Measurements from ENCODE around the gene CCDC171.

GRCh38 chr9:15543047-15543813 lies 9.6 kb upstream of the CCDC171 start:
- TF ChIP-seq, protein P1, sequence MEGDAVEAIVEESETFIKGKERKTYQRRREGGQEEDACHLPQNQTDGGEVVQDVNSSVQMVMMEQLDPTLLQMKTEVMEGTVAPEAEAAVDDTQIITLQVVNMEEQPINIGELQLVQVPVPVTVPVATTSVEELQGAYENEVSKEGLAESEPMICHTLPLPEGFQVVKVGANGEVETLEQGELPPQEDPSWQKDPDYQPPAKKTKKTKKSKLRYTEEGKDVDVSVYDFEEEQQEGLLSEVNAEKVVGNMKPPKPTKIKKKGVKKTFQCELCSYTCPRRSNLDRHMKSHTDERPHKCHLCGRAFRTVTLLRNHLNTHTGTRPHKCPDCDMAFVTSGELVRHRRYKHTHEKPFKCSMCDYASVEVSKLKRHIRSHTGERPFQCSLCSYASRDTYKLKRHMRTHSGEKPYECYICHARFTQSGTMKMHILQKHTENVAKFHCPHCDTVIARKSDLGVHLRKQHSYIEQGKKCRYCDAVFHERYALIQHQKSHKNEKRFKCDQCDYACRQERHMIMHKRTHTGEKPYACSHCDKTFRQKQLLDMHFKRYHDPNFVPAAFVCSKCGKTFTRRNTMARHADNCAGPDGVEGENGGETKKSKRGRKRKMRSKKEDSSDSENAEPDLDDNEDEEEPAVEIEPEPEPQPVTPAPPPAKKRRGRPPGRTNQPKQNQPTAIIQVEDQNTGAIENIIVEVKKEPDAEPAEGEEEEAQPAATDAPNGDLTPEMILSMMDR (IDR thresholded peaks at IDR 0.05): no peak
- no peak for TF ChIP-seq POLR2A (IDR thresholded peaks at IDR 0.05)
